Natural killer cell treated with Interleukin-12 subunit alpha and Interleukin-12 subunit beta and Interleukin-15 and Interleukin-18, amount 100 ng/mL, for 72 hours (primary cell): Measurements from ENCODE around the gene MAPK8IP3. TPM values are rescaled to one million over a fixed set of nuclear protein-coding genes. Genes with fewer than 3 reads are reported as not detected.
"Not testable (repeated sequence)": the region's sequence is repeated elsewhere in the genome, so short reads cannot be mapped to it uniquely, and the experiment has no call there.

Source experiments
- ATAC-seq, 2 donors: fragments of 150-1000 bp; cut with Tn5 transposase in 1 of 2; sonication (Bioruptor Pico), chemical (Tn5 transposase) in 1 of 2; 2 replicates each; pipeline ENCODE4 v1.10.0; 2021
- DNase-seq: peaks from one replicate; pipeline ENCODE4 v3.0.0; 2022; ENCODE audit warnings: low spot score
- H3K27ac Mint-ChIP-seq, 2 donors: 1 replicate in 1 of 2; 2 replicates in 1 of 2; pipeline ENCODE4 v1.8.0; 2022; ENCODE audit warnings: mixed read lengths in 2 of 2, mild to moderate bottlenecking in 1 of 2, moderate library complexity in 1 of 2
- H3K27me3 Mint-ChIP-seq, 2 donors: 1 replicate in 1 of 2; 2 replicates in 1 of 2; pipeline ENCODE4 v1.8.0; 2022; ENCODE audit warnings: mixed read lengths in 2 of 2
- H3K36me3 Mint-ChIP-seq: one replicate; pipeline ENCODE4 v1.8.0; 2022; ENCODE audit warnings: mixed read lengths
- H3K4me1 Mint-ChIP-seq, 2 donors: 1 replicate in 1 of 2; 2 replicates in 1 of 2; pipeline ENCODE4 v1.8.0; 2022; ENCODE audit warnings: low read depth in 2 of 2, mixed read lengths in 2 of 2, mild to moderate bottlenecking in 1 of 2
- H3K4me3 Mint-ChIP-seq: one replicate; pipeline ENCODE4 v1.8.0; 2022; ENCODE audit warnings: mixed read lengths
- H3K9me3 Mint-ChIP-seq: 2 replicates; pipeline ENCODE4 v1.8.0; 2022; ENCODE audit warnings: mixed read lengths
- total RNA-seq, 2 donors: library from RNA; stranded (reverse); gene quantifications; one replicate each; pipeline ENCODE4 v1.2.3, GENCODE V29; 2022

The MAPK8IP3 gene
- total RNA-seq, 2 donors from 2014 or later, result 92.8 to 132 TPM

GRCh38 chr16:1727651-1728624 is 21.9 kb downstream of the MAPK8IP3 start:
- no peak overlapping the region for H3K27ac Mint-ChIP-seq
- peaks cover 14 to 15% of the 10 kb centered on the region in 2 donors for H3K4me1 Mint-ChIP-seq
- H3K4me3 Mint-ChIP-seq, result no peak overlapping the region
- no peak for ATAC-seq
- DNase-seq, result no peak
- no peaks in the 10 kb centered on the region for H3K36me3 Mint-ChIP-seq
- H3K27me3 Mint-ChIP-seq, result no peaks in the 10 kb centered on the region
- H3K9me3 Mint-ChIP-seq, result no peaks in the 10 kb centered on the region

DNA sequence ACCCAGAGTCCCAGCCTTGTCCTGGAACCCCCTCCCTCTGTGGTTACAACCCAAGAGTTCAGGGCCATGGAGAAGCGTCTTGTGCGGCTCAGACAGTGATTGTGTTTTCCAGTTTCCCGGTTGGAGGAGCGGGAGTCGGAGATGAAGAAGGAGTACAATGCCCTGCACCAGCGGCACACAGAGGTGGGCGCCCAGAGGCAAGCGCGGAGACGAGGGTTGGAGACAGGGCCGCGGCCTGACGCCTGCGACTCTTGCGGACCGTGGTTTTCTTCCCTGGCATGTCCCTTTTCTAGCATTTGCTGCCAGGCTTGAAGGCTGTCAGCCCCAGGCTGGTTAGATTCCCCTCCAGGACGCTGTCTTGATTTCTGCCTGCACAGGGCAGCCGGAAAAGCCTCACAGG is 23.0 kb downstream of the MAPK8IP3 start:
- Mint-ChIP-seq H3K4me1 (peaks cover 7 to 8% of the 10 kb centered on the region in 2 donors), H3K4me3 (no peak overlapping the region), H3K27me3 (no peaks in the 10 kb centered on the region), H3K36me3 (no peaks in the 10 kb centered on the region), H3K9me3 (no peaks in the 10 kb centered on the region), H3K27ac (no peak overlapping the region)
- no peak for DNase-seq
- ATAC-seq, result no peak

DNA sequence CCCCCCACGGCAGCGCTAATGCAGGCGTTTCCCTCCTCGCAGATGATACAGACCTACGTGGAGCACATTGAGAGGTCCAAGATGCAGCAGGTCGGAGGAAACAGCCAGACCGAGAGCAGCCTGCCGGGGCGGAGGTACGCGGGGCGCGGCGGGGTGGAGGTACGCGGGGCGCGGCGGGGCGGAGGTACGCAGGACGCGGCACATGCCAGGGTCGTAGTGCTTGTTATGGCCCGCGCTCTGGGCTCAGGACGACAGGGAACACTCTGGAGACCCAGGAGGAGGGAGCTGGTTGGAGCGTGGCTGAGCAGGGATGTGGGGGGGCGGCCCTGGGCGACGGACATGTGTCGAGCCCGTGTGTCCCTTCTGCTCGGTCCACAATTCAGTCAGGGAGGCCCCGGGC is 23.4 kb downstream of the MAPK8IP3 start:
- Mint-ChIP-seq H3K27ac (no peak overlapping the region), H3K4me3 (no peak overlapping the region), H3K27me3 (no peaks in the 10 kb centered on the region), H3K4me1 (peaks cover 7 to 8% of the 10 kb centered on the region in 2 donors), H3K9me3 (no peaks in the 10 kb centered on the region), H3K36me3 (no peaks in the 10 kb centered on the region)
- DNase-seq (no peak), ATAC-seq (no peak)

DNA sequence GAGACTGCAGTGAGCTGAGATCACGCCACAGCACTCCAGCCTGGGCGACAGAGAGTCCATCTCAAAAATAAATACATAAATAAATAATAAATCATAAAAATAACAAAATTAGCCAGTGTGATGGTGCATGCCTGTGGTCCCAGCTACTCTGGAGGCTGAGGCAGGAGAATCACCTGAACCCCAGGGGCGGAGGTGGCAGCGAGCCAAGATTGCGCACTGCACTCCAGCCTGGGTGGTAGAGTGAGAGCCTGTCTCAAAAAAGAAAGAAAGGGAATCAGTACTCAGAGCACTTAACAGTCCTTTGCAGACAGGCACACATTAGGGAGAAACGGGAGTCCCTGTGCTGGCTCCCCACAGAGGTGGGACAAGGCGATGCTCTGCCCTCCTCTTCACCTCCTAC is 25.1 kb downstream of the MAPK8IP3 start:
- no peak for ATAC-seq
- H3K36me3 Mint-ChIP-seq, result no peaks in the 10 kb centered on the region
- H3K4me3 Mint-ChIP-seq, result no peak overlapping the region
- H3K4me1 Mint-ChIP-seq, result peaks cover 7 to 8% of the 10 kb centered on the region in 2 donors
- no peak for DNase-seq
- no peak overlapping the region for H3K27ac Mint-ChIP-seq
- H3K27me3 Mint-ChIP-seq, result no peaks in the 10 kb centered on the region
- H3K9me3 Mint-ChIP-seq, result no peaks in the 10 kb centered on the region

- Mint-ChIP-seq H3K36me3 (no peaks in the 10 kb centered on the region), H3K9me3 (no peaks in the 10 kb centered on the region), H3K27me3 (no peaks in the 10 kb centered on the region), H3K4me3 (no peak overlapping the region), H3K27ac (no peak overlapping the region), H3K4me1 (peaks cover 7 to 8% of the 10 kb centered on the region in 2 donors)
- no peak for DNase-seq
- ATAC-seq, result no peak
Observed at GRCh38 chr16:1731603-1732002, 25.6 kb downstream of the MAPK8IP3 start.

DNA sequence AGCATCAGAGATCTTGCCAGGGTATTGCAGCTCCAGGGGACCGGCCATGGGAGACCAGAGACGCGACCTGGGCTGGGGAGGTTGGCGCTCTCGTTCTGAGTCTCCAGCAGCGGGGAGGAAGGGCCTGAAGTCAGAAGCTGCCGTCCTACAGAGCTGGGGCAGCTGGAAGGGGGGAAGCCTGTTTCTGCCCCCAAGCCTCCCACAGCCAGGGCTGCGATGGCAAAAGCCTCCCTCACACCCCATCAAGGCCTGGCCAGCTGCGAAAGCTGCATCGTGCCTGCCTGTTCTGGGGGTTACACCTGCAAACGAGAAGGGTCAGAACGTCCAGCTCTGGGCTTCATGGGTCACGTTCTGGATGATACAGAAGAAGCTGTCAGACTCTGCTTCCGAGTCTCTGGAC is 26.1 kb downstream of the MAPK8IP3 start:
- no peak overlapping the region for H3K4me3 Mint-ChIP-seq
- no peaks in the 10 kb centered on the region for H3K27me3 Mint-ChIP-seq
- peaks cover 3 to 5% of the 10 kb centered on the region in 2 donors for H3K4me1 Mint-ChIP-seq
- H3K27ac Mint-ChIP-seq, result no peak overlapping the region
- DNase-seq (no peak), ATAC-seq (no peak)
- H3K9me3 Mint-ChIP-seq, result no peaks in the 10 kb centered on the region
- no peaks in the 10 kb centered on the region for H3K36me3 Mint-ChIP-seq

- H3K36me3 Mint-ChIP-seq, H3K27ac Mint-ChIP-seq, H3K9me3 Mint-ChIP-seq, H3K27me3 Mint-ChIP-seq, H3K4me3 Mint-ChIP-seq, ATAC-seq, DNase-seq, H3K4me1 Mint-ChIP-seq: not testable (repeated sequence)
Observed at GRCh38 chr16:1732551-1732987, 26.6 kb downstream of the MAPK8IP3 start.

- Mint-ChIP-seq H3K36me3 (no peaks in the 10 kb centered on the region), H3K27me3 (no peaks in the 10 kb centered on the region), H3K4me1 (no peaks in the 10 kb centered on the region), H3K27ac (no peak overlapping the region), H3K9me3 (no peaks in the 10 kb centered on the region), H3K4me3 (no peak overlapping the region)
- ATAC-seq, result no peak
- no peak for DNase-seq
Observed at GRCh38 chr16:1734123-1734522, 28.1 kb downstream of the MAPK8IP3 start.

DNA sequence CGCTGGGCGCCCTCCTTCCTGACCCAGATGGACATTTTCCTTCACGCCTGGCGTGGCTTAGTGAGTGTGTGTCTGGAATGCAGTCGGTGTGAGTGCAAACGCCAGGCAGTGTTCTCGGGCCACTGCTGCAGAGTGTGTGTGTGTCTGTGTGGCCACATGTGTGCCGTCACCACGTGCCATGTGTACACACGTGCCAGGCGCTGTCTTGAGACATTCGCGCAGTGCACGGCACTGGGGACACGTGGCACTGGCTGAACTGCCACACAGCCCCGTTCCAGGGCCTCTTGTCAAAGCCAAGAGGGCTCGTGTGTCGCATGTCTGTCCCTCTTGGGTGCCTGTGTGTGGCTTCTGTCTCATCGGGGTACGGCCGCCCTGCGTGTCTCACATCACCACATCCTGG is 28.8 kb downstream of the MAPK8IP3 start:
- no peak for ATAC-seq
- H3K27me3 Mint-ChIP-seq, result no peaks in the 10 kb centered on the region
- DNase-seq, result no peak
- no peak overlapping the region for H3K4me3 Mint-ChIP-seq
- no peaks in the 10 kb centered on the region for H3K36me3 Mint-ChIP-seq
- no peaks in the 10 kb centered on the region for H3K4me1 Mint-ChIP-seq
- H3K27ac Mint-ChIP-seq, result no peak overlapping the region
- no peaks in the 10 kb centered on the region for H3K9me3 Mint-ChIP-seq

DNA sequence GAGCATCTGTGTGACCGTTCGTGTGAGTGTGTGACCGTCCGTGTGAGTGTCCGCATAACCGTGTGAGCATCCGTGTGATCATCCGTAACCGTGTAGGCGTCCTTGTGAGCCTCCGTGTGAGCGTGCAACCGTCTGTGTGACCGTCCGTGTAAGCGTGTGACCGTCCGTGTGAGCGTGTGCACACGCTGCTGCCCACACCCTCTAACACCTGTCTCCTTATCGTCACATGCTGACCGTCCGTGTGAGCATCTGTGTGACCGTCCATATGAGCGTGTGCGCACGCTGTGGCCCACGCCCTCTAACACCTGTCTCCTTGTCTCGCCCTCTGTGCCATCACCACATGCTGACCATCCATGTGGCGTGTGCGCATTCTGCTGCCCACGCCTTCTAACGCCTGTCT is 34.2 kb downstream of the MAPK8IP3 start:
- ATAC-seq (peak in 1 of 2 donors; percentile 37), DNase-seq (no peak)
- no peaks in the 10 kb centered on the region for H3K36me3 Mint-ChIP-seq
- H3K27me3 Mint-ChIP-seq, result no peaks in the 10 kb centered on the region
- no peaks in the 10 kb centered on the region for H3K9me3 Mint-ChIP-seq
- H3K27ac Mint-ChIP-seq, result no peak overlapping the region
- H3K4me1 Mint-ChIP-seq, result no peaks in the 10 kb centered on the region
- H3K4me3 Mint-ChIP-seq, result no peak overlapping the region

GRCh38 chr16:1740781-1741490 is 34.9 kb downstream of the MAPK8IP3 start:
- Mint-ChIP-seq H3K27ac (no peak overlapping the region), H3K4me1 (no peaks in the 10 kb centered on the region), H3K36me3 (no peaks in the 10 kb centered on the region), H3K27me3 (no peaks in the 10 kb centered on the region), H3K9me3 (no peaks in the 10 kb centered on the region), H3K4me3 (no peak overlapping the region)
- ATAC-seq (no peak), DNase-seq (no peak)

- Mint-ChIP-seq H3K36me3 (no peaks in the 10 kb centered on the region), H3K4me3 (no peak overlapping the region), H3K27ac (no peak overlapping the region), H3K27me3 (no peaks in the 10 kb centered on the region), H3K4me1 (no peaks in the 10 kb centered on the region), H3K9me3 (no peaks in the 10 kb centered on the region)
- DNase-seq (no peak), ATAC-seq (peak in 1 of 2 donors; percentile 21)
Observed at GRCh38 chr16:1741553-1742165, 35.7 kb downstream of the MAPK8IP3 start.

- Mint-ChIP-seq H3K27me3 (no peaks in the 10 kb centered on the region), H3K27ac (no peak overlapping the region), H3K4me1 (no peaks in the 10 kb centered on the region), H3K36me3 (no peaks in the 10 kb centered on the region), H3K9me3 (no peaks in the 10 kb centered on the region), H3K4me3 (no peak overlapping the region)
- no peak for DNase-seq
- no peak for ATAC-seq
Observed at GRCh38 chr16:1743376-1744337, 37.7 kb downstream of the MAPK8IP3 start.
